ENCODE measurements around the gene KIAA0319L. TPM values are rescaled to one million over a fixed set of nuclear protein-coding genes. Genes with fewer than 3 reads are reported as not detected.
A peak's percentile ranks its signal among the peaks of the same experiment; 100 is the strongest.

Gene KIAA0319L
- total RNA-seq, 2 donors from 2014 or later: 62.4 to 62.6 TPM

- Histone ChIP-seq H3K36me3 (peaks cover 15% of the 10 kb centered on the region), H3K27me3 (replicated peaks; ENCODE audit: insufficient read depth) (no peaks in the 10 kb centered on the region), H3K9me3 (no peaks in the 10 kb centered on the region), H3K4me3 (no peak overlapping the region), H3K27ac (no peak overlapping the region), H3K4me1 (ENCODE audit: control insufficient read depth in 1 of 2, low read depth in 2 of 2) (no peaks in the 10 kb centered on the region)
- no peak for ATAC-seq (ENCODE audit: insufficient number of reproducible peaks, low FRiP score, low read depth)
- TF ChIP-seq, protein P1, sequence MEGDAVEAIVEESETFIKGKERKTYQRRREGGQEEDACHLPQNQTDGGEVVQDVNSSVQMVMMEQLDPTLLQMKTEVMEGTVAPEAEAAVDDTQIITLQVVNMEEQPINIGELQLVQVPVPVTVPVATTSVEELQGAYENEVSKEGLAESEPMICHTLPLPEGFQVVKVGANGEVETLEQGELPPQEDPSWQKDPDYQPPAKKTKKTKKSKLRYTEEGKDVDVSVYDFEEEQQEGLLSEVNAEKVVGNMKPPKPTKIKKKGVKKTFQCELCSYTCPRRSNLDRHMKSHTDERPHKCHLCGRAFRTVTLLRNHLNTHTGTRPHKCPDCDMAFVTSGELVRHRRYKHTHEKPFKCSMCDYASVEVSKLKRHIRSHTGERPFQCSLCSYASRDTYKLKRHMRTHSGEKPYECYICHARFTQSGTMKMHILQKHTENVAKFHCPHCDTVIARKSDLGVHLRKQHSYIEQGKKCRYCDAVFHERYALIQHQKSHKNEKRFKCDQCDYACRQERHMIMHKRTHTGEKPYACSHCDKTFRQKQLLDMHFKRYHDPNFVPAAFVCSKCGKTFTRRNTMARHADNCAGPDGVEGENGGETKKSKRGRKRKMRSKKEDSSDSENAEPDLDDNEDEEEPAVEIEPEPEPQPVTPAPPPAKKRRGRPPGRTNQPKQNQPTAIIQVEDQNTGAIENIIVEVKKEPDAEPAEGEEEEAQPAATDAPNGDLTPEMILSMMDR (IDR thresholded peaks at IDR 0.05): no peak
- DNase-seq (ENCODE audit: low spot score): no peak
These were observed 96.4 kb downstream of the KIAA0319L start for GRCh38 chr1:35460796-35461195.

- Histone ChIP-seq H3K4me3 (no peak overlapping the region), H3K27ac (no peak overlapping the region), H3K36me3 (peaks cover 8% of the 10 kb centered on the region), H3K27me3 (replicated peaks; ENCODE audit: insufficient read depth) (no peaks in the 10 kb centered on the region), H3K9me3 (no peaks in the 10 kb centered on the region), H3K4me1 (ENCODE audit: control insufficient read depth in 1 of 2, low read depth in 2 of 2) (peaks cover 16 to 29% of the 10 kb centered on the region in 2 donors)
- ATAC-seq (ENCODE audit: insufficient number of reproducible peaks, low FRiP score, low read depth) (peak; percentile 18), DNase-seq (ENCODE audit: low spot score) (no peak)
- TF ChIP-seq, protein P1 (IDR thresholded peaks at IDR 0.05): no peak
These were observed 102.6 kb downstream of the KIAA0319L start for GRCh38 chr1:35454616-35455015.

GRCh38 chr1:35454176-35454575 is 103.0 kb downstream of the KIAA0319L start:
- no peak for ATAC-seq (ENCODE audit: insufficient number of reproducible peaks, low FRiP score, low read depth)
- H3K27ac ChIP-seq: peak overlapping the region; percentile 4 to 14

DNA sequence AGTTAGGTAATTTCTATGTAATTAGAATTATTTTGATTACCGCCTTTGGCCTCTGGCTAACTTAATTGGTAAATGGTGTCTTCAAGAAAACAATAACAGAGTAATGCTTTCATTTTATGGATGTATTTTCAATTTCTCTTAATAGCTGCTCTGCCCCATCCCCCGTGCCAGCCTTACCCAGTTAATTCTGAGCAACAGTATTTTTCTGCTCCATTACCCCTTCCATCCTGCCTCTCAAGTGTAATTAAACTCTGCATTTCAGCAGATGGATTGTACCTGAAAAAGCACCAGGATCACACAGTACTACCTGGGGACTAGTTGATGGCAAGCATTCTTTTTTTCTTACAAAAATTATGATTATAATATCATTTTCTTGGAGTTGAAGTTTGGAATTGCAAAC is 104.2 kb downstream of the KIAA0319L start:
- Histone ChIP-seq H3K4me3 (no peak overlapping the region), H3K9me3 (no peaks in the 10 kb centered on the region), H3K4me1 (ENCODE audit: control insufficient read depth in 1 of 2, low read depth in 2 of 2) (peaks cover 16 to 29% of the 10 kb centered on the region in 2 donors), H3K36me3 (peaks cover 21% of the 10 kb centered on the region), H3K27ac (no peak overlapping the region), H3K27me3 (replicated peaks; ENCODE audit: insufficient read depth) (no peaks in the 10 kb centered on the region)
- ATAC-seq (ENCODE audit: insufficient number of reproducible peaks, low FRiP score, low read depth) (no peak), DNase-seq (ENCODE audit: low spot score) (no peak)
- TF ChIP-seq, protein P1 (IDR thresholded peaks at IDR 0.05): no peak

More at GRCh38 chr1:35454176-35454575, 103.0 kb downstream of the KIAA0319L start:
- Histone ChIP-seq H3K36me3 (peaks cover 11% of the 10 kb centered on the region), H3K27me3 (replicated peaks; ENCODE audit: insufficient read depth) (no peaks in the 10 kb centered on the region), H3K4me3 (no peak overlapping the region), H3K9me3 (no peaks in the 10 kb centered on the region), H3K4me1 (ENCODE audit: control insufficient read depth in 1 of 2, low read depth in 2 of 2) (peaks cover 16 to 29% of the 10 kb centered on the region in 2 donors)
- TF ChIP-seq, protein P1 (IDR thresholded peaks at IDR 0.05): no peak
- no peak for DNase-seq (ENCODE audit: low spot score)

DNA sequence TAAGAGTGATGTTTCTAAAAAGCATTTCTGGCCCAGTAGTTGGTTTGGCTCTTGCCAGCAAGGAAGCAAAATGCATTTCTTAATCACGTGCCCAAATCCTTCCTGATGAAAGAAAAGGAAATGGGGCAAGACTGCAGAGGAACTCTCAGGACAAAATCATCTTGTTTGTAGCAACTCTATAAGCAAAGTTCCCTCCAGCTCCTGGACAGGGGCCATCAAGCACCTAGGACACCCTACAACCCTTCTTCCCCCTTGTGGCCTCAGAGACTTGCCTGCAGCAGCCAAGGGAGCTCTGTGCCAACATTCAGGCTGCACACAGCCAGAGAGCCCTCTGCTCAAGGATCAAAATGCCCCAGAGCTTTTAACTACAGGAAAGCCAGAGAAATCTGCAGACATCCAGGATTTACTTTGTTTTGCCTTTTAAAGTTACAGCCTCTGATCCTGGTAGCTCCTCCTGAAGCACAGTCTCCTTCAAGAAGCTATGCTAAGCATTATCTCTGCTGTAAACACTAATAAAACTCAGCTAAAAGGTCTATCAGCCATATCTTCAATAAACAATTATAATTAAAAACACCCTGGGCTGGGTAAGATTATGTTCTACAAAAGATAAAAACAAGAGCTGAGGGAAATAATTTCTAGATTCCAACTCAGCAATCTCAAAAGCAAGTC is 105.0 kb downstream of the KIAA0319L start:
- H3K4me1 ChIP-seq (ENCODE audit: control insufficient read depth in 1 of 2, low read depth in 2 of 2): peaks cover 16 to 29% of the 10 kb centered on the region in 2 donors
- peak overlapping the region in 1 of 2 donors; percentile 19 for H3K27ac ChIP-seq
- DNase-seq (ENCODE audit: low spot score): no peak
- peaks cover 25% of the 10 kb centered on the region for H3K36me3 ChIP-seq
- peak; percentile 48 for ATAC-seq (ENCODE audit: insufficient number of reproducible peaks, low FRiP score, low read depth)
- no peak overlapping the region for H3K4me3 ChIP-seq
- H3K27me3 ChIP-seq (replicated peaks; ENCODE audit: insufficient read depth): no peaks in the 10 kb centered on the region
- TF ChIP-seq, protein P1 (IDR thresholded peaks at IDR 0.05): no peak
- no peaks in the 10 kb centered on the region for H3K9me3 ChIP-seq

All from thoracic aorta (tissue), 2 donors.